Natural killer cell (primary cell): ENCODE data around the gene SLC39A1. TPM values are rescaled to one million over a fixed set of nuclear protein-coding genes. Genes with fewer than 3 reads are reported as not detected.
"Not testable (repeated sequence)": the region's sequence is repeated elsewhere in the genome, so short reads cannot be mapped to it uniquely, and the experiment has no call there.

ENCODE experiments used
- ATAC-seq, 3 donors: fragments of 150-1000 bp in 2 of 3; fragments of 200-7000 bp in 1 of 3; cut with Tn5 transposase; 1 replicate in 1 of 3; 2 replicates in 2 of 3; pipeline ENCODE4 v1.10.0; 2021; ENCODE audit warnings: mild to moderate bottlenecking in 2 of 3, moderate library complexity in 2 of 3
- DNase-seq, 2 donors: peaks; one replicate each; pipeline versions ENCODE4 v3.0.0 to v3.0.0-alpha.2; 2013 to 2021; ENCODE audit warnings: mixed read lengths in 1 of 2
- H3K27ac ChIP-seq: one replicate; pipeline ENCODE4 v1.5.1; 2013; ENCODE audit warnings: mild to moderate bottlenecking, low read length
- H3K27me3 ChIP-seq: one replicate; pipeline ENCODE4 v1.6.1; 2013; ENCODE audit warnings: low read length; ENCODE audit not compliant: control insufficient read depth, insufficient read depth
- H3K36me3 ChIP-seq: one replicate; pipeline ENCODE4 v1.6.1; 2013; ENCODE audit warnings: low read length; ENCODE audit not compliant: control insufficient read depth, insufficient read depth
- H3K4me1 ChIP-seq: one replicate; pipeline ENCODE4 v1.6.1; 2013; ENCODE audit warnings: low read length; ENCODE audit not compliant: control insufficient read depth, insufficient read depth
- H3K4me3 ChIP-seq: one replicate; pipeline ENCODE4 v1.5.1; 2013; ENCODE audit warnings: low read length
- H3K9me3 ChIP-seq: one replicate; pipeline ENCODE4 v1.6.1; 2013; ENCODE audit warnings: low read length; ENCODE audit not compliant: control insufficient read depth, insufficient read depth
- H3K27ac Mint-ChIP-seq, 2 donors: one replicate each; pipeline ENCODE4 v1.8.0; 2022; ENCODE audit warnings: mild to moderate bottlenecking in 2 of 2, mixed read lengths in 2 of 2, moderate library complexity in 1 of 2
- H3K27me3 Mint-ChIP-seq, 2 donors: one replicate each; pipeline ENCODE4 v1.8.0; 2022; ENCODE audit warnings: low read depth in 2 of 2, mixed read lengths in 2 of 2
- H3K36me3 Mint-ChIP-seq: one replicate; pipeline ENCODE4 v1.8.0; 2022; ENCODE audit warnings: mixed read lengths
- H3K4me1 Mint-ChIP-seq, 2 donors: one replicate each; pipeline ENCODE4 v1.8.0; 2022; ENCODE audit warnings: mixed read lengths in 2 of 2
- H3K4me3 Mint-ChIP-seq: one replicate; pipeline ENCODE4 v1.8.0; 2022; ENCODE audit warnings: mild to moderate bottlenecking, moderate library complexity, mixed read lengths
- H3K9me3 Mint-ChIP-seq, 2 donors: one replicate each; pipeline ENCODE4 v1.8.0; 2022; ENCODE audit warnings: mixed read lengths in 2 of 2
- whole genome bisulfite sequencing: methylation state at CpG from one replicate; pipeline ENCODE4 v1.1.7; 2013; ENCODE audit warnings: missing lambda C conversion rate; ENCODE audit not compliant: insufficient coverage; 5-methylcytosine and 5-hydroxymethylcytosine counted together
- intact Hi-C: fragments of 100-400 bp; cut with micrococcal nuclease; formaldehyde crosslinking; loops from one replicate; pipeline ENCODE4 v1.14.2; 2022
- total RNA-seq, 4 donors: library from RNA; stranded (reverse); fragments of 120-200 nt in 1 of 4; gene quantifications; one replicate each; pipeline versions ENCODE4 v1.2.3 to v1.2.4, GENCODE V29; 2013 to 2022
- TF ChIP-seq, protein P1 (sequence below): fragments of 200-600 bp; IDR thresholded peaks from one replicate; pipeline ENCODE4 v1.8.0; 2022; ENCODE audit warnings: antibody characterized with exemption

The SLC39A1 gene
- total RNA-seq, 3 donors from 2014 or later (not counting 1 experiment from before 2014, with no cell fraction given), result 20.7 to 21.5 (median 21.2) TPM

DNA sequence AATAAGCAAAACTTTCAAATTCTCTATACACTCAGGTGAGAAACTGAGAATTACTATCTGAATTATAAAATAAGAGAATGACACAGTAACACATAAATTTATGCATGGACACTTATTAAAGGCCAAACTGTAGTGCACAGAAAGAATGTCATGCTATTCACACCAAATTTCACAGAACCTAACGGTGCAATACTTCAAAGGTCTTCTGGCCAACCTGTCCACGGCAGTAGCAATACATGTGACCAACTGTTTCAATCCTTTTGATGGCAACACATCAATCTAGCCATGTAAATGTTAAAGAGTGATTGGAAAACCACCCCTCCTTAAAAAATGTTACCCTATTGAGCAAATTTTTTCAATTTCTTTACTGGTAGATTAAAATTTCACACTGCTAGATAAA lies 51.0 kb downstream of the SLC39A1 start:
- Histone ChIP-seq H3K27me3 (no peaks in the 10 kb centered on the region), H3K36me3 (peaks cover 12% of the 10 kb centered on the region), H3K27ac (no peak overlapping the region), H3K9me3 (no peaks in the 10 kb centered on the region), H3K4me1 (no peaks in the 10 kb centered on the region), H3K4me3 (no peak overlapping the region)
- TF ChIP-seq, protein P1, sequence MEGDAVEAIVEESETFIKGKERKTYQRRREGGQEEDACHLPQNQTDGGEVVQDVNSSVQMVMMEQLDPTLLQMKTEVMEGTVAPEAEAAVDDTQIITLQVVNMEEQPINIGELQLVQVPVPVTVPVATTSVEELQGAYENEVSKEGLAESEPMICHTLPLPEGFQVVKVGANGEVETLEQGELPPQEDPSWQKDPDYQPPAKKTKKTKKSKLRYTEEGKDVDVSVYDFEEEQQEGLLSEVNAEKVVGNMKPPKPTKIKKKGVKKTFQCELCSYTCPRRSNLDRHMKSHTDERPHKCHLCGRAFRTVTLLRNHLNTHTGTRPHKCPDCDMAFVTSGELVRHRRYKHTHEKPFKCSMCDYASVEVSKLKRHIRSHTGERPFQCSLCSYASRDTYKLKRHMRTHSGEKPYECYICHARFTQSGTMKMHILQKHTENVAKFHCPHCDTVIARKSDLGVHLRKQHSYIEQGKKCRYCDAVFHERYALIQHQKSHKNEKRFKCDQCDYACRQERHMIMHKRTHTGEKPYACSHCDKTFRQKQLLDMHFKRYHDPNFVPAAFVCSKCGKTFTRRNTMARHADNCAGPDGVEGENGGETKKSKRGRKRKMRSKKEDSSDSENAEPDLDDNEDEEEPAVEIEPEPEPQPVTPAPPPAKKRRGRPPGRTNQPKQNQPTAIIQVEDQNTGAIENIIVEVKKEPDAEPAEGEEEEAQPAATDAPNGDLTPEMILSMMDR, result no peak
- H3K4me3 Mint-ChIP-seq, result peak overlapping the region; percentile 2
- H3K27ac Mint-ChIP-seq, result peak overlapping the region; percentile 38 to 68
- H3K27me3 Mint-ChIP-seq, result no peaks in the 10 kb centered on the region
- intact Hi-C loops, result no loop called here
- peaks cover 26 to 28% of the 10 kb centered on the region in 2 donors for H3K4me1 Mint-ChIP-seq
- peaks cover 1% of the 10 kb centered on the region for H3K36me3 Mint-ChIP-seq
- WGBS, result 36% methylated on average over 2 of the region's 2 CpGs
- no peaks in the 10 kb centered on the region for H3K9me3 Mint-ChIP-seq
- ATAC-seq (no peak), DNase-seq (no peak)

DNA sequence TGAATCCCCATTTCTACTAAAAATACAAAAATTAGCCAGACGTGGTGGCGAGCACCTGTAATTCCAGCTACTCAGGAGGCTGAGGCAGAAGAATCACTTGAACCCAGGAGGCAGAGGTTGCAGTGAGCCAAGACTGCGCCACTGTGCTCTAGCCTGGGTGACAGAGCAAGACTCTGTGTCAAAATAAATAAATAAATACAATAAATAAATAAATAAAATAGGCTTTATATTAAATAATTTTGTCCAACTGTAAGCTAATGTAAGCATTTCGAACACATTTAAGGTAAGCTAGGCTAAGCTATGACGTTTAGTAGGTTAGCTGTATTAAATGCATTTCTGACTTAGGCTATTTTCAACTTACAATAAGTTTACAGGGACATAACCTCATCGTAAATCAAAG lies 52.8 kb downstream of the SLC39A1 start:
- H3K36me3 Mint-ChIP-seq, DNase-seq, intact Hi-C loops, H3K4me3 ChIP-seq, H3K27ac ChIP-seq, H3K9me3 Mint-ChIP-seq, H3K4me1 ChIP-seq, H3K4me3 Mint-ChIP-seq, H3K27me3 ChIP-seq, H3K9me3 ChIP-seq, H3K27me3 Mint-ChIP-seq, ATAC-seq: not testable (repeated sequence)
- Mint-ChIP-seq H3K4me1 (peaks cover 22 to 32% of the 10 kb centered on the region in 2 donors), H3K27ac (peak overlapping the region; percentile 33 to 45)
- peaks cover 11% of the 10 kb centered on the region for H3K36me3 ChIP-seq
- 73% methylated on average over 2 of the region's 6 CpGs for WGBS

Other genes with a start within 250 kb of the SLC39A1 start
- gene INTS3, start 235.5 kb downstream of the SLC39A1 start, total RNA-seq, result 10 to 100 TPM; 44.3 to 55.3 (median 44.5) TPM
- 100 to 1,000 TPM in 1 of 3 donors, 10 to 100 TPM in 2; 65.3 to 107 (median 89.8) TPM for gene SLC27A3, start 188.1 kb downstream of the SLC39A1 start, total RNA-seq
- 10 to 100 TPM; 68.1 to 91.3 (median 75.5) TPM for gene GATAD2B, start 40.6 kb downstream of the SLC39A1 start, total RNA-seq
- gene DENND4B, start 16.8 kb downstream of the SLC39A1 start, total RNA-seq, result 100 to 1,000 TPM; 244 to 322 (median 291) TPM
- 100 to 1,000 TPM; 144 to 166 (median 154) TPM for gene CRTC2, start 4.9 kb downstream of the SLC39A1 start, total RNA-seq
- 10 to 100 TPM; 10.8 to 16.8 (median 10.9) TPM for gene CREB3L4, start 4.4 kb upstream of the SLC39A1 start, total RNA-seq
- 100 to 1,000 TPM in 2 of 3 donors, 10 to 100 TPM in 1; 96.9 to 107 (median 101) TPM for gene JTB, start 14.1 kb upstream of the SLC39A1 start, total RNA-seq
- gene RAB13, start 22.8 kb upstream of the SLC39A1 start, total RNA-seq, result under 1 TPM in 2 of 3 donors, not detected in 1; 0.25 to 0.73 TPM
- 1,000 to 10,000 TPM; 2,073 to 2,763 (median 2,323) TPM for gene RPS27, start 27.2 kb upstream of the SLC39A1 start, total RNA-seq
- gene NUP210L, start 191.5 kb upstream of the SLC39A1 start, total RNA-seq, result under 1 TPM; 0.13 to 0.24 (median 0.18) TPM
- gene TPM3, start 228.6 kb upstream of the SLC39A1 start, total RNA-seq, result 100 to 1,000 TPM; 516 to 622 (median 551) TPM
- 1 to 10 TPM in 1 of 3 donors, not detected in 2; 1.2 TPM for gene CFAP141, start 242.8 kb upstream of the SLC39A1 start, total RNA-seq